Erythroblast (primary cell): ENCODE measurements around the gene SLC31A1.

Experiments
- DNase-seq, 2 experiments: peaks; one replicate each; lab custom pipeline; 2025; lab: John Stamatoyannopoulos, UW
- GATA1 ChIP-seq: IDR thresholded peaks from 2 replicates; pipeline ENCODE4 v1.6.1; 2011; ENCODE audit warnings: low read depth, mild to moderate bottlenecking, control low read depth, low read length, moderate library complexity
- POLR2A ChIP-seq: IDR thresholded peaks from 2 replicates; pipeline ENCODE4 v1.6.1; 2011; ENCODE audit warnings: mild to moderate bottlenecking, low read length

SLC31A1 gene

DNA sequence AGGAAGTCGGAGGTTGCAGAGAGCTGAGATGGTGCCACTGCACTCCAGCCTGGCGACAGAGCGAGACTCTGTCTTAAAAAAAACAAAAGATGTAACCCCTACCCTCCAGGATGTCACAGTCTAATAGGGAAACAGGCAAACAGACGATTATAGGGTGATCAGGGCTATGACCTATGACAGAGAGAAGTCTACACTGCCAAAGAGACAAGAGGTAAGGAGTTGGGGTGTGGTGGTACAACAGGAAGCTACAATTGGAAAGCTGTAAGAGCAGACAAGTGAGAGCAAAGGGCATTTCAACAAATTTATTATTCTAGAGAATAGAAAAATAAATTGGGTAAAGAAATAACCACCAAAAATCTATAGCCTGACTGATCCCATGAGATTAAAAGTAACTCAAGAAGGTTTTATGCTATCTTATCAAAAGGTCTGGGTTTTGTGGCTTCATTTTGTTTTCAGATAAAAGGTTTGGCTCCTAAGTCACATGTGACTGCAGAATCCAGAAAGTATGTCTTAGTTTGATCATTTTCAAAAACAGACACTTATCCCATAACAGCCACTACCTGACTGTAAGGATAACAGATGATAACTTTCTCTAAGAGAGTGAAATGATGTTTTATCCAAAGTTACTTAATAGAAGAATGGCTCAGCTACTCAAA lies 46.7 kb downstream of the SLC31A1 start:
- peak; percentile 44 to 88 for DNase-seq
- TF ChIP-seq POLR2A (no peak), GATA1 (no peak)

DNA sequence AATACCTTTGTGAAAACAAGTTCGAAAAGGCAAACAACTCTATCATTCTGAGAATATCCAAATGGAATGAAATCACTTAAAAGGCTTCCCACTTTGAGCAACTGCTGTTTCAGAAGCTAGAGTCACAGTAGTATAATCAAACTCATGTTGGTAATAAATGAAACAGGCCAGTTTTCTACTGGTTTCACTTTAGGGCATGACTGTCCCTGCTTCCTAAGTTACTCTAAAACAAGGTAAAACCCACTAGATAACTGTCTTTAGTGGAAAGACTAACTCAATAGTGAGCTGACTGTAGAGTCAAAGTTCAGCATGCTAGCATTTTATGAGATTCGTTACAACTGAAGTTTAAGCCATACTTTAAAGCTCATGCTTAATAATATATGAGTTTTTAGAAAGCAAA lies 48.0 kb downstream of the SLC31A1 start:
- peak in 1 of 2 experiments; percentile 8 for DNase-seq
- TF ChIP-seq GATA1 = no peak
- TF ChIP-seq POLR2A = no peak

- DNase-seq = peak in 1 of 2 experiments; percentile 22
- TF ChIP-seq POLR2A (no peak), GATA1 (no peak)
Observed at GRCh38 chr9:113269871-113270270, 48.5 kb downstream of the SLC31A1 start.

DNA sequence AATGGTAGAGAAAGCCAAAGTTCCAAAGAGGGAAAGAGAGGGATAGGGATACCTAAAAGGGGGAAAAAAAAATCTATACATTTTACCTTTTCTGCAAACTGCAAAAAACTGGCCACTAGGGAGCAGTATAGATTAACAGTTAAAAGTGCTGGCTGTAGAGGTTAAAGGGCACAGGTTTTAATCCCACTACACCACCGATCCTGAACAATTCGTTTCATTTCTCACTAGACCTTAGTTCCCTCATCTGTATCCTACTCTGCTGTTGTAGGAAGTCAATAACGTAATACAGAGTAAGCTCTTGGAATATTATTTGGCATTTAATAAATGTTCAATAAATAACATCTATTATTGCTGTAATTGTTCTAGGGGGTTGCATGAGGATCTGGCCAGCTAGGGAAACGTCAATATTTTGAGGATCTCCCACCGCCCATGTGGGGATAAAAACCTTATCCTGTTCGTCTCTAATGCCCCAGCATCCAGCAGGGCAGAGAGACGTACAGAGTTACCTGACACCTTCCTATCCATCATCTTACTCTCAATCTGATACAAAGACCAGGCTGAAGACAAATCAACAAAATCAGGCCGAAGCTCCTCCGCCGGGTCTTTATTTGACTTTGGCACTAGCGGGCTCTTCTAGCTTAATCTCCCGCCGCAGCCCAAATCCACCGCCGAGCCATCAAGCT lies 53.3 kb downstream of the SLC31A1 start:
- DNase-seq = peak; percentile 78 to 86
- TF ChIP-seq POLR2A = no peak

DNA sequence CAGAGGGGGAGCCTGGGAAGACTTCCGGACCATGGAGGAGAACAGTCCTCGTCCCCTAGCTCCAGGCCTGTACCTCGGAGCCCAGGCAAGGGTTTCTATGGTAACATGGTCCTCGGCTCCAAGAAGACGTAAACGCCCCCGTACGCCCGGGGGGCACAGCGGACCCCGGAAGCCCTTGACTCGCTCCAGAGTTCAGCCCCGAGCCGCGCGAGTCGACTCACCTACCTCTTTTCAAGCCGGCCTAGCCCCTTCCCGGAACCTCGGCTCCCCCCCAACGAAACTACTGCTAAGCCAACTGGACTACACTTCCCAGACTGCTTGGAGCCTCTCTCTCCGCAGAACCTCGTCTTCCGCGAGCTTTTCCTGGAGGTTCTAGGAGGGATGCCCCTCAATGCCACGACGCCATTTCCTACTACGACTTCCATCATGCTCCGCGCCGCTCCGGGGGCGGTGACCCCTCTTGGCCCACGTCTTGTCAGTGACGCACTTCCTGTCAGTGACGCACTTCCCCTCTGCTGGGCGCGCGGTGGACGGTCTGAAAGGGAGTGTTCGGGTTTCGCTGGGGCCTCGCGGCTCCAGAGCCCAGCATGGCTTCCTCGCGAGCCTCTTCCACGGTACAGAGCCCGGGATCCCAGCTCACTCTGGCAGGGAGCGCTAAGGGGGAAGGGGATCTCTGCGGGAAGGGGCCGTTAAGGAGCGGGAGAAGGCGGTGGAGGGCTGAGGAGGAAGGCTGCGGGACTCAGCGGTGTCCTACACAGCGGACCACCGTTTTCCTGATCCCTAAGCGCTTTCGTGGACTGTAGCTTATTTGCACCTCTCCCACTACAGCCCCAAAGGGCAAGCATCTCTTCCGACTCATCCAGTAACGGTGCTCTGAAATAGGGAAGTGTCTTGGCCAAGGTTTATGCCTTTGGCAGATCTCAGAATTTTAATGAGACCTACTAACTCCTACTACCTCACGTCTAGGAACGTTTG lies 54.1 kb downstream of the SLC31A1 start, which contains the start of the genes CDC26 and PRPF4:
Gene CDC26 (minus strand): TSS at position 416 of the 975 bp plus-strand sequence. CDS start 3,065 bp downstream, outside the sequence.
Gene PRPF4 (plus strand): TSS at position 502 of the 975 bp plus-strand sequence. CDS start 86 bp downstream, at position 588.
- peak; percentile 97 to 98 for DNase-seq
- TF ChIP-seq GATA1 (no peak), POLR2A (peak; percentile 98)

GRCh38 chr9:113278840-113279239 lies 57.5 kb downstream of the SLC31A1 start:
- TF ChIP-seq POLR2A = no peak
- no peak for TF ChIP-seq GATA1
- DNase-seq = no peak

DNA sequence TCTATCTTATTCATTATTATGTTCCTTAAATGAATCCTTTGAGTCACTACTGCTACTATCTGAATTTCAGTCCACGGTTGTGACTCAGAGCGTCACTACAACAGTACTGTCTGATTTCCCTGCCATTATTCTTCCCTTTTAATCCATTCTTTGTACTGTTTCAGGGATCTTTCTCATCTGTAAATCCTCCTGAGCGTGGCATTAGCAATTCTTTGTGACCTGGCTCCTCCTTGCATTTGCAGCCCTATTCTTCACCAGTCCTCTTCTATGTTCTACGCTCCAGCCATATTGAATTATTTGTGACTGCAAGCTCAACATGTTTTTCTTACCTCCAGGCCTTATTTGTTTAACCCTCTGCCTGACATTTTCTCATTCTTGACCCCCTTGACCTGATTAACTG lies 60.0 kb downstream of the SLC31A1 start:
- DNase-seq = no peak
- no peak for TF ChIP-seq GATA1

GRCh38 chr9:113289091-113289490 lies 67.7 kb downstream of the SLC31A1 start:
- DNase-seq = no peak
- TF ChIP-seq POLR2A (no peak), GATA1 (no peak)

- peak; percentile 19 to 37 for DNase-seq
- no peak for TF ChIP-seq POLR2A
- no peak for TF ChIP-seq GATA1
Observed at GRCh38 chr9:113290052-113290607, 68.8 kb downstream of the SLC31A1 start.

DNA sequence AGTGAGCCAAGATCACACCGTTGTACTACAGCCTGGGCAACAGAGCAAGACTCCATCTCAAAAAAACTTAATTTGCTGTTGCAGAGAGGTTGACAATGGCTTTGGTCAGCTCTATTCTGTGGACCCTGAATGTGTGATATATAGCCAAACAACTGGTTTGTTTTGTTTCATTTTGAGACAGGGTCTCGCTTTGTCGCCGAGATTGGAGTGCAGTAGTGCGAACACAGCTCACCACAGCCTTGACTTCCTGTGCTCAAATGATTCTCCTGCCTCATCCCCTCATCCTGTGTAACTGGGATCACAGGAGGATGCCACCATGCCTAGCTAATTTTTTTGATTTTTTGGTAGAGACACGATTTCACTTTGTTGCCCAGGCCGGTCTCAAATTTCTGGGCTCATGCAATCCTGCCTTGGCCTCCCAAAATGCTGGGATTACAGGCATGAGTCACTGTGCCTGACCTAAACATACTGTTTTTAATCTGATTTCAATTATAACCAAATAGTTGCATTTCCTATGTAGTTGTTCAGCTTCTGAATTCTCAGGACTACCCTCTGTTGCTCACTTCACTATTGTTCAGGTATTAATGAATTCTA lies 72.0 kb downstream of the SLC31A1 start:
- DNase-seq = no peak
- TF ChIP-seq POLR2A = no peak
- no peak for TF ChIP-seq GATA1

DNA sequence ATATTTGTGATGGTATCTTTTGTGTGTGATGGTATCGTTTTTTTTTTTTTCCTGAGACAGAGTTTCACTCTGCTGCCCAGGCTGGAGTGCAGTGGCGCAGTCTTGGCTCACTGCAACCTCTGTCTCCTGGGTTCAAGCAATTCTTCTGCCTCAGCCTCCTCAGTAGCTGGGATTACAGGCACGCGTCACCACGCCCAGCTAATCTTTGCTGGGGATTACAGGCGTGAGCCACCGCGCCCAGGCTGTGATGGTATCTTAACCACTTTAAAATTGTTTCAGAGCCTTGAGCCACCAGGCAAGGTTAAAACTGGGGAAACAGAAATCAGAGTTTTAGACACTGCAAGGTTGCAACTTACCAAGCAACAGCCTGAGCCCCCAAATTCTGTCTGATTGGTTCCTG lies 74.9 kb downstream of the SLC31A1 start:
- peak in 1 of 2 experiments; percentile 22 for DNase-seq

- no peak for DNase-seq
- TF ChIP-seq GATA1 (no peak), POLR2A (no peak)
Observed at GRCh38 chr9:113296796-113297558, 75.6 kb downstream of the SLC31A1 start.
